Hematopoietic multipotent progenitor cell (in vitro differentiated cells): ENCODE measurements around the gene UPF3B. TPM values are rescaled to one million over a fixed set of nuclear protein-coding genes. Genes with fewer than 3 reads are reported as not detected.
"Not testable (repeated sequence)": the region's sequence is repeated elsewhere in the genome, so short reads cannot be mapped to it uniquely, and the experiment has no call there.

Experiments
- DNase-seq, 3 donors: peaks; one replicate each; pipeline ENCODE4 v3.0.0-alpha.2; 2011 to 2015; ENCODE audit warnings: low read depth in 2 of 3, low spot score in 2 of 3
- small RNA-seq: library from RNA; depleted of rRNA; stranded (forward); fragments of <200 nt; gene quantifications from one replicate; pipeline ENCODE3, GENCODE V24; 2012
- total RNA-seq: library from RNA; depleted of rRNA; stranded (reverse); fragments of >200 nt; gene quantifications from one replicate; pipeline ENCODE4 v1.2.3, GENCODE V29; 2012

Gene UPF3B
- total RNA-seq, 1 donor, result 1.3 TPM

- no peak for DNase-seq
Measured at GRCh38 chrX:119826399-119826959, 26.3 kb downstream of the UPF3B start.

DNA sequence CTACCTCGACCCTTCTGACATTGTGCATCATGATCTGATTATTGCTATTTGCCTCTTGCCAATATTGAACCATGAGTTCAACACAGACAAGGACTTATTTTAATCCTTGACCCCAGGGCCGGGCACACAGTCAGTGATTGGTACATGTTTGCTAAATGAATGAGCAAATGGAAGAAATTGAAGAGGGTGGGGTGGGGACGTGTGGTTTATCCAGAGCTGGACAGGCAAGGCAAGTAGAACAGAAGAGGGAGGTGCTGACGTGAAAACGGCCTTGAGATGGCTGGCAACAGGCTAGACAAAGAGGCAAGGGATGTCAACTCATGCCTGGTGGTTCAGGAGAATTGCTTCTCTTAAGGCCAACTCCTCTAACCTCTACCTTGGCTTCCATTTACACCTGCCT is 28.5 kb downstream of the UPF3B start:
- not testable (repeated sequence) for DNase-seq

- peak in 2 of 3 donors; percentile 60 to 90 for DNase-seq
Measured at GRCh38 chrX:119821703-119822102, 31.1 kb downstream of the UPF3B start.

DNA sequence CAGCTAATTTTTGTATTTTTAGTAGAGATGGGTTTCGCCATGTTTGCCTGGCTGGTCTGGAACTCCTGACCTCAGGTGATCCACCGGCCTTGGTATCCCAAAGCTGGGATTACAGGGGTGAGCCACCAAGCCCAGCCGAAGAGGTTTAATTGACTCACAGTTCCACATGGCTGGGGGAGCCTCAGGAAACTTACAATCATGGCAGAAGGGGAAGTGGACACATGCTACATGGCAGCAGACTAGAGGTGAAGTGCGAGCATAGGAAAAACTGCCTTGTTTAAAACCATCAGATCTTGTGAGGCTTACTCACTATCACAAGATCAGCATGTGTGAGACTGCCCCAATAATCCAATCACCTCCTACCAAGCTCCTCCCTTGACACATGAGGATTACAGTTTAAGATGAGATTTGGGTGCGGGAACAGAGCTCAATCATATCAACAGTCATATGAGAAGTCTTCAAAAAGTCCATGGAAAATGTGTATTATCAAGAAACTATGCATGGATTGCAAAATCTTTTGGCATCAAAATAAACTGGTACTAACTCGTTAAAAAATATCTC is 35.6 kb downstream of the UPF3B start:
- no peak for DNase-seq

DNA sequence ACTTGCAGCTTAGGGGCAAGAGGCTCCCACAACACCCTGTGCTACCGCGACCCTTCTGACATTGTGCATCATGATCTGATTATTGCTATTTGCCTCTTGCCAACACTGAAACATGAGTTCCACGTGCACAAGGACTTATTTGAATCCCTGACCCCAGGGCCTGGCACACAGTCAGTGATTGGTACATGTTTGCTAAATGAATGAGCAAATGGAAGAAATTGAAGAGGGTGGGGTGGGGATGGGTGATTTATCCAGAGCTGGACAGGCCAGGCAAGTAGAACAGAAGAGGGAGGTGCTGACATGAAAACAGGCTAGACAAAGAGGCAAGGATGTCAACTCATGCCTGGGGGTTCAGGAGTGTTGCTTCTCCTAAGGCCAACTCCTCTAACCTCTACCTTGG is 36.5 kb downstream of the UPF3B start:
- DNase-seq, result no peak

DNA sequence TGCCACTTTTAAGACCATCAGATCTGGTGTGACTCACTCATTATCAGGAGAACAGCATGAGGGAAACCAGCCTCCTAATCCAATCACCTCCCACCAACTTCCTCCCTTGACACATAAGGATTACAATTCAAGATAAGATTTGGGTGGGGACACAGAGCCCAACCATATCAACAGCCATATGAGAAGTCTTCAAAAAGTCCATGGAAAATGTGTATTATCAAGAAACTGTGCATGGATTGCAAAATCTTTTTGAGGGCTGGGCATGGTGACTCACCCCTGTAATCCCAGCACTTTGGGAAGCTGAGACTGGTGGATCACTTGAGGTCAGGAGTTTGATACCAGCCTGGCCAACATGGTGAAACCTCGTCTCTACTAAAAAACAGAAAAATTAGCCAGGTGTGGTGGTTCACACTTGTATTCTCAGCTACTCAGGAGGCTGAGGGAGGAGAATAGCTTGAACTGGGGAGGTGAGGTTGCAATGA is 43.5 kb downstream of the UPF3B start:
- peak in 1 of 3 donors; percentile 8 for DNase-seq

- not testable (repeated sequence) for DNase-seq
Measured at GRCh38 chrX:119808461-119808860, 44.3 kb downstream of the UPF3B start.

GRCh38 chrX:119802546-119802945 is 50.2 kb downstream of the UPF3B start:
- no peak for DNase-seq

DNA sequence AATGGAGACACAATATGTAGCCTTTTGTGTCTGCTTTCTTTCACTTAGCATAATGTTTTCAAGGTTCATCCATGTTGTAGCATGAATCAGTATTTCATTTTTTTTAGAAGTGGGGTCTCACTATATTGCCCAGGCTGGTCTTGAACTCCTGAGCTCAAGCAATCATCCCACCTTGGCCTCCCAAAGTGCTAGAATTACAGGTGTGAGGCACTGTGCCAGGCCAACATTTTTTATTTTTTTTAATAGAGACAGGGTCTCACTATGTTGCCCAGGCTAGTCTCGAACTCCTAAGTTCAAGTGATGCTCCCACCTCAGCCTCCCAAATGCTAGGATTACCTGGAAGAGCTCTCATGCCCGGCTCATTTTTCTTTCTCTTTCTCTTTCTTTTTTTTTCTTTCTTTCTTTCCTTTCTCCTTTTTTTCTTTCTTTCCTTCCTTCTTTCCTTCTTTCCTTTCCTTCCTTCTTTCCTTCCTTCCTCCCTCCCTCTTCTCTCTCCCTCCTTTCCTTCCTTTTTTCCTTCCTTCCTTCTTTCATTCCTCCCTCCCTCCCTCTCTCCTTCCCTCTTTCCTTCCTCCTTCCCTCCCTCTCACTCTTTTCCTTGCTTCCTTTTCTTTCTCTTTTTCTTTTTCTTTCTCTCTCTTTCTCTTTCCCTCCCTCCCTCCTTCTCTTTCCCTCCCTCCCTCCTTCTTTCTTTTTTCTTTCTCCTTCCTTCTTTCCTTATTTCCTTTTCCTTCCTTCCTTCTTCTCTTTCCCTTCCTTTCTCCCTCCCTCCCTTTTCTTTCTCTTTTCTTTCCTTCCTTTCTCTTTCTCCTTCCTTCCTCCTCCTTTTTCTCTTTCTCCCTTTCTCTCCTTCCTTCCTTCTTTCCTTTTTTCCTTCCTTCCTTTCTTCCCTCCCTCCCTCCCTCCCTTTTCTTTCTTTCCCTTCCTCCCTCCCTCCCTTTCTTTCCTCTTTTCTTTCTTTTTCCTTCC is 51.2 kb downstream of the UPF3B start:
- no peak for DNase-seq

DNA sequence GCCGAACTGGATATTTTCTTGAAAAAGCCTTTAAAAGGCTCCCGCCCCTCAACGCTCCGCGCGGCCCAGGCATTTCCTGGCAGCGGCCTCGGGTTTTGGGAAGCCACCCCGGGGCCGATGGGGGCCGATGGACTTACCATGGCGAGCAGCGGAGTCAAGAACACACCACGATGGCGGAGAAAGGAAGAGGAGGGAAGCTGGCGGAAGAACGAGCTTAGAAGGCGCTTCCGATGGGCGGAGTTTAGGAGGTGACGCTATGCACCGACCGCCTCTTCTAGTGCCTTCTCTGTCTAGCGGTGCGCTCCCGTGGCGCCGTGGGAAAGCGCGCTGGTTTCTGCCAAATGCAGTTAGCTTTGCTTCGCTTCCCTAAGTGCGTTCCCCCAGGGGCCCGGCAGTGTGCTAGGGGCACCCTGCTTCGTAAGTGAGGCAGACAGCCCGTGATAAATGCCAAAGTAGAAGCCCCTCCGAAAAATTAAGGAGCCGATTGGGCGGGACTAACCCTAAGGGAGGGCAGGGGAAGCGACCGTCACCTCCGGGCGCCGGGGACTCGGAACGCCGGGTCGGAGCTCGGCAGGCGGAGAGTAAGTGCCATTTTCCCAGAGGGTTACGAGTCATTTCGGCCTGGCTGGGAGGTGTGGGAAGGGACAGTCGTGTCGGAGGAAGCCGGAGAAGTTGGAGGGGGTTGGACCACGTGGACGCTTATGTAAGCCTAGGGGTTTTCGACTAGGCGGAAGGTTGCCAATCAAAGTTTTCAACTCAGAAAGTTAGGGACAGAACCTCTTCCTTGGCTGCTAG is 61.1 kb downstream of the UPF3B start, which contains the start of gene RPL39:
Gene RPL39, minus strand, starts transcription at position 194 of the 795 bp plus-strand sequence. Its CDS starts 54 bp downstream, at position 140.
- peak; percentile 52 to 92 (median 85) for DNase-seq

DNA sequence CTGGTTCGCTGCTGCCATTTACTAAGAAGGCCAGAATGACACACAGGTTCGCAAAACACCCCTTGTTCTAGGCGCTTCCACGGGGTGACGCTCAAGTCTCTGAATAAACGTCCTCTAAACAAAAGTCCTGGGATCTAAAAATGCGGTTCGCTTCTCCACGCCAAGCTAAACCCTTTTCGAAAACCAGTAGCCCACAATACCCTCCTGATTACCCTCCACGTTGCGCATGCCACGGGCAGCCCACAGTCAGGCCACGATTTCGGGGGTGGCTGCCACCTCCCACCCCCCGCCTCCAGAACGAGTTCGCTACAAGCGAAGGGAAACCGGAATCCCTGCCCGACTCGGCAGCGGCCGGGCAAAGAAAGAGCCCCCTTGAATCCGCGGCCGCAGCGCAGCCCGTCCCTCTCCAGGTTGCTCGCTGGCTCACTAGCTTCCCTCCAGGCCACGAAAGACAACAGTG is 61.8 kb downstream of the UPF3B start:
- peak in 2 of 3 donors; percentile 43 to 68 for DNase-seq

DNA sequence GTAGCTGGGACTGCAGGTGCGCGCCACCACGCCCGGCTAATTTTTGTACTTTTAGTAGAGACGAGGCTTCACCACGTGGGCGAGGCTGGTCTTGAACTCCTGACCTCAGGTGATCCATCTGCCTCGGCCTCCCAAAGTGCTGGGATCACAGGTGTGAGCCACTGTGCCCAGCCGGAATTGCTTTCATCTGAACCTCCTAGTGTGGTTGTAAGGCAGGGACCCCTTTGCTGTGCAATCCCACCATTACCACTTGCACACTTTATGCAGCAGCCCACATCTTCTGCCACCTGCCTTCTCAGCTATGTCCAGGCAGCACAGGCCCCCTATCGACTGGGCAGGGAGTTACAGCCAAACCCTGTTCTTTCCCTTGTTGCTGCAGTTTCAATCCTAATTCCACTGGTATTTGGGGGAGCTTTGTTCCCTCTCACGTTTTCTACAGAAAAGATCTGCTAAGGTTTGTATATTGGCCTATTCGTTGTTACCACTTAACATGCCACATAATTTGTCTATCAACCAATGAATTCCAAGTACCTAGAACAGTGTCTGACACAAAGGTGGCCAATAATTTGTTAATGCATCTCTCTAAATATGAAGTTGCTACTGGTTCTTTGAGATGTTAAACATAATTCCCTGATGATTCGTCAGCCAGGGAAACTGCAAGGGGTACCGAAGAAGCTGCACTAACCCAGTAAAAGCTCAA is 67.9 kb downstream of the UPF3B start:
- DNase-seq, result peak in 2 of 3 donors; percentile 38 to 55

Small RNAs within 50 kb of the gene (small RNA-seq; reads per million reads assigned to genes)
- gene SNORA69, result not detected

Other genes starting within 250 kb of the UPF3B start
- gene NKRF, start 246.5 kb downstream of the UPF3B start, total RNA-seq, result 5.4 TPM
- gene SEPTIN6, start 159.8 kb downstream of the UPF3B start, total RNA-seq, result 316 TPM
- gene SOWAHD, start 94.4 kb downstream of the UPF3B start, total RNA-seq, result 3.5 TPM
- 1,963 TPM for gene RPL39, start 61.3 kb downstream of the UPF3B start, total RNA-seq
- 19.7 TPM for gene RNF113A, start 18.8 kb upstream of the UPF3B start, total RNA-seq
- gene NDUFA1, start 18.9 kb upstream of the UPF3B start, total RNA-seq, result 11.6 TPM
- gene AKAP14, start 42.9 kb upstream of the UPF3B start, total RNA-seq, result not detected
- gene NKAP, start 90.8 kb upstream of the UPF3B start, total RNA-seq, result 3.2 TPM
- not detected for gene RHOXF2B, start 224.7 kb upstream of the UPF3B start, total RNA-seq